Fibroblast of pulmonary artery (primary cell): ENCODE results near the gene SLC25A33.

Source experiments
- DNase-seq: peaks from one replicate; pipeline ENCODE4 v3.0.0-alpha.2; 2010; ENCODE audit warnings: low read depth
- H3K4me3 ChIP-seq: replicated peaks from 2 replicates; pipeline ENCODE4 v1.5.1; 2011; ENCODE audit warnings: low read depth, mild to moderate bottlenecking, control low read depth, low read length, moderate library complexity
- TF ChIP-seq, protein P1 (sequence below): IDR thresholded peaks from 2 replicates; pipeline ENCODE4 v1.5.1; 2011; ENCODE audit warnings: mild to moderate bottlenecking, control low read depth, low read length, inconsistent platforms; ENCODE audit errors: missing control alignments

The SLC25A33 gene

DNA sequence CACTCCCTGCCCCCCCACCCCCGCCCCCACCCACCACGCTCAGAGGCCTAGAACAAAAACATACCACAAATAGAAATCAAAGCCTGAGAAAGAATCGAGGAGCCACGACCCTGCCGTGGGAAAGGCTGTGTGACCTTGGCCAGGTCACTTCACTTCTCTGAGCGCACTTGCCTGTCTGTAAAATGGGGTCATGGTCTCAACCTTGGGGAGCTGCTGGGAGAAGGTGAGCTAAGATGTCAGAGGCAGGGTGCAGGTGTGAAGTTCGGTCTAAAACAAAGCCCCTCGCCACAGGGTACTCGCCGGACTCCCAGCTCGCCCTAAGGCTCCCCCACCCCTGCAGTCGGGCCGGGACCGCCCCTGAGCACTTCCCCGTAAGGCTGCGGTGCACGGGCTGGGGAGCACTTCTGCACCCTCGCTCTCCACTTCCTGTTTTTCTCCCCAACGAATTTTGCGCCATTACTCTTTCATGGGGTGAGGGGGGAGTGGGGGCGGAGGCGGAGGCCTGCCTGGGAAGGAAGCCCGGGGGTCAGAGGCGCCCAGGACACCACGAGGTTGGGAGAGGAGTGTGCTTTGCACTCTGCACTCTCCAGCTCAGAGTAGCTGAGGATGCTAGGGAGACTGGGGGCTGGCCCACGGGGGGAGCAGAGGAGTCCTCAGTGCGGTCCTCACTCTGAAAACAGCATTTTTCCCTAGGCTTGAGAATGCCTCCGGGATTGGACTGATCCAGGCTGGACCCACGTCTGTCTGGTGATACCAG is 90.4 kb downstream of the SLC25A33 start:
- TF ChIP-seq, protein P1, sequence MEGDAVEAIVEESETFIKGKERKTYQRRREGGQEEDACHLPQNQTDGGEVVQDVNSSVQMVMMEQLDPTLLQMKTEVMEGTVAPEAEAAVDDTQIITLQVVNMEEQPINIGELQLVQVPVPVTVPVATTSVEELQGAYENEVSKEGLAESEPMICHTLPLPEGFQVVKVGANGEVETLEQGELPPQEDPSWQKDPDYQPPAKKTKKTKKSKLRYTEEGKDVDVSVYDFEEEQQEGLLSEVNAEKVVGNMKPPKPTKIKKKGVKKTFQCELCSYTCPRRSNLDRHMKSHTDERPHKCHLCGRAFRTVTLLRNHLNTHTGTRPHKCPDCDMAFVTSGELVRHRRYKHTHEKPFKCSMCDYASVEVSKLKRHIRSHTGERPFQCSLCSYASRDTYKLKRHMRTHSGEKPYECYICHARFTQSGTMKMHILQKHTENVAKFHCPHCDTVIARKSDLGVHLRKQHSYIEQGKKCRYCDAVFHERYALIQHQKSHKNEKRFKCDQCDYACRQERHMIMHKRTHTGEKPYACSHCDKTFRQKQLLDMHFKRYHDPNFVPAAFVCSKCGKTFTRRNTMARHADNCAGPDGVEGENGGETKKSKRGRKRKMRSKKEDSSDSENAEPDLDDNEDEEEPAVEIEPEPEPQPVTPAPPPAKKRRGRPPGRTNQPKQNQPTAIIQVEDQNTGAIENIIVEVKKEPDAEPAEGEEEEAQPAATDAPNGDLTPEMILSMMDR: no peak
- no peak for DNase-seq
- no peak overlapping the region for H3K4me3 ChIP-seq

DNA sequence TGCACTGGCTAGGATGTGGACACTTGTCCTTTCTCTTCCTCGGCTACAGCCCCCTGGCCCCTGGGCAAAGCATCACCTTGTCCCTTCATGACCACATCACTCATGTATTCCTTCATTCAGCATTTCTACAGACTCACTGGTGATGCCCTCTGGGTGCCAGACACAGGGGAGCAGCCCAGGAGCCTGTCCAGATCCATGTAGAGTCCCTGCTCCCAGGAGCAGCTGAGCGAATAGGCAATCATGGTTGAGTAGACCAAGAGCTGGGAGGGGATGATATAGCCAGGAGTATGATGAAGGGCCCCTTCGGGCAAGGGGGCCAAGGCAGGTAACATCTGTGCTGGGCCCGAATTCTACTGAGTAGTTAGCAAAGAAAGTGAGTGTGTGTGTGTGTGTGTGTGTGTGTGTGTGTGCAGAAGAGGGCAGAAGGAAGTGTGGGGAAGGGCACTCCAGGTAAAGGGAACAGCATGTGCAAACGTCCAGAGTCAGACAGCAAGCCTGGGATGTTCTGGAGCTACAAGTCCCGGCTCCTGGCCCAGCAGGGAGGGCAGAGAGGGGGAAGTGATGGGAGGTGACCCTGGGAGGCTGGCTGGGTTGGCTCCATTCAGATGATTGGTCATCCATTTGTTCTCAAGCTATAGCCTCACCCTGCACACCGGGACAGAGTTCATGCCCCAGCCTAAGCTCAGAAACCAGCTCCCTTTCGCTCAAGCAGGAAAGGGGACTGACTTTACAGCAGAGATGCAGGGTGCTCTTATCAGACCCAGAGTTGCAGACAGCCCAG is 91.3 kb downstream of the SLC25A33 start:
- H3K4me3 ChIP-seq: no peak overlapping the region
- TF ChIP-seq, protein P1: no peak
- DNase-seq: no peak

DNA sequence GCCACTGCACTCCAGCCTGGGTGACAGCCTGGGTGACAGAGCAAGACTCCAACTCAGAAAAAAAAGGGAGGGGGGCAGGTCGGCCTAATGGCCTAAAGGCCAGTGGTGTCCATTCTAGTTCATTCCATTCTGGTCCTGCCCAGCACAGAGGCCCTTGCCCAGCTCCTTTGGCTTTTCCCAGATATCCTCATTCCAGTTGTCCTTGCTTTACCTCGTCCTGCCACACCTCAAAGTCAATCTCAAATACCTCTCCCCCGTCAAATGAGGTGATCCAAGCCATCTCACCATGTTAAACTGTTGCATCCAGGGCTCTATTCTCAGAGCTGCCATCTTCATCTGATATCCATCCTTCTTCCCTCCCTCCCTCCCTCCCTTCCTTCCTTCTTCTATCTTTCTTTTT is 92.3 kb downstream of the SLC25A33 start:
- TF ChIP-seq, protein P1: no peak
- no peak for DNase-seq

DNA sequence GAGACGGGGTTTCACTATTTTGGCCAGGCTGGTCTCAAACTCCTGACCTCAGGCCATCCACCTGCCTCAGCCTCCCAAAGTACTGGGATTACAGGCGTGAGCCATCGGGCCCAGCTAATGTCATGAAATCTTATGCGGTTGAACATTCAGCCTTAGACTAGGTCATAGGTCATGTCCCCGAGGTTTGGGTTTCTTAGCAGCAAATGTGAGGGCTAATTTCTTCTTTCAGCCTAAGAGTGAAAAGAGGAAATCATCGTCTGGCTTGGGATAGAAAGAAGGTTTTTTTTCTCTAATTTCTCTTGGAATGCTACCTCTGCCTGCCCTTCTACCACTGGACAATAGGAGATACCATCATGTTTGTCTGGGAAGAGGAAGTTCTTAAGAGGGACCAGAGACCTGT is 94.2 kb downstream of the SLC25A33 start:
- no peak overlapping the region for H3K4me3 ChIP-seq
- TF ChIP-seq, protein P1: no peak
- no peak for DNase-seq

More for the DNA sequence above, 92.3 kb downstream of the SLC25A33 start:
- H3K4me3 ChIP-seq: no peak overlapping the region

DNA sequence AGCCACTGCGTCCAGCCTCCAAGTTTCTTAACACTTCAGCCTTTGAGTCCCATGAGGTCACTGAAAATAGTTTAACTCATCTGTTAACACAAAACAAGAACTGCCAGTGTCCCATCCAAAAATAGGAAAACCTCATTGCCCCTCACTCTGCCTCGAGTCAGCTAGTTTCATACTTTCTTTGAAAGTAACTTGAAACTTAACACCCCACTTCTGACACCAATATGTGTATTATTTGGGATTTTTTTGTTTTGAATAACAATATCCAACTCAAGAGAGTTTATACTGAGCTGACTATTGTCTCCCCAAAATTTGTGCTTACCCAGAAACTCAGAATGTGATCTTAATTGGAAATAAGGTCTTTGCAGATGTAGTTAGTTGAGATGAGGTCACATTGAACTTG is 95.3 kb downstream of the SLC25A33 start:
- no peak overlapping the region for H3K4me3 ChIP-seq
- no peak for DNase-seq
- TF ChIP-seq, protein P1: no peak
